ENCODE measurements around the gene SRGAP1. TPM values are rescaled to one million over a fixed set of nuclear protein-coding genes. Genes with fewer than 3 reads are reported as not detected.

Gene SRGAP1
- total and polyA plus RNA-seq, 7 donors, result 0.23 to 5.1 (median 1.5) TPM

DNA sequence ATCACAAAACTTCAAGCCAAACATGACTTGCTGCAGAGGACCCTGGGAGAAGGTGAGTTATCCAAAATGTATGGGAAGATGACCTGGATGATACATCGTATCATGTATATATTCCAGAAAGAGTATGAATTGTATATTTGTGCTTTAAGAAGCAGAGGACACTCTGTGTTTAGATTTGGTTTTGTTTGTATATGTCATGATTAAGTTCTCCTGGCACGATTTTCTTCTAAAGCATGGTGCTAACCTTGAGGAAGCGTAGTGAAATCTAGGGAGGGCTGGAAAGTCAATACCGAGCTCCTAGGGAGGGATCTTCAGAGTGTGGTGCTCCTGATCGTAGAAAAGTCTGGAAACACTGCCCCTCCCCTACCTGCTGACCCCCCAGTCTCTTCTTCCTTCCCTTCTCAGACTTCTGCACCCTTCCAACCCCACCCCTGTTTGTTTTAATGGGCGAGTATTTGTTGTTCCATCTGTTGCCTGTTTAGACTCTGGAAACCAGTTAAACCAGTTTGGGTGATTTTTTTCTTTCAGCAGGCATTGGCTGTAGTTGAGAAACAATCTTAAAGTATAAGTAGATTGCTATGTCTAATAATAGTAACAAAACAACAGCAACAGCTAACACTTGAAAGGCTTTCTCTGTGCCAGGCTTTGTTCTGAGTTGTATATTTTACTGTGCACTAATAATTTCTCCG, 236.0 kb downstream of the SRGAP1 start:
- WGBS, 3 donors, result 87 to 91% (median 89%) methylated on average over 7 of the region's 7 CpGs
- no peak overlapping the region for H3K27ac ChIP-seq
- H3K4me3 ChIP-seq, result no peak overlapping the region
- H3K27me3 ChIP-seq (ENCODE audit: insufficient read depth in 3 of 3, low read length in 2 of 3), result no peaks in the 10 kb centered on the region
- peaks cover 19% of the 10 kb centered on the region for H3K4me1 ChIP-seq
- intact Hi-C loops (cut with DNase I), result no loop called here
- no peaks in the 10 kb centered on the region for H3K36me3 ChIP-seq (ENCODE audit: insufficient read depth in 1 of 2, low read depth in 1 of 2)
- no peak for DNase-seq
- H3K9me3 ChIP-seq, result no peaks in the 10 kb centered on the region
- TF ChIP-seq, protein P1, sequence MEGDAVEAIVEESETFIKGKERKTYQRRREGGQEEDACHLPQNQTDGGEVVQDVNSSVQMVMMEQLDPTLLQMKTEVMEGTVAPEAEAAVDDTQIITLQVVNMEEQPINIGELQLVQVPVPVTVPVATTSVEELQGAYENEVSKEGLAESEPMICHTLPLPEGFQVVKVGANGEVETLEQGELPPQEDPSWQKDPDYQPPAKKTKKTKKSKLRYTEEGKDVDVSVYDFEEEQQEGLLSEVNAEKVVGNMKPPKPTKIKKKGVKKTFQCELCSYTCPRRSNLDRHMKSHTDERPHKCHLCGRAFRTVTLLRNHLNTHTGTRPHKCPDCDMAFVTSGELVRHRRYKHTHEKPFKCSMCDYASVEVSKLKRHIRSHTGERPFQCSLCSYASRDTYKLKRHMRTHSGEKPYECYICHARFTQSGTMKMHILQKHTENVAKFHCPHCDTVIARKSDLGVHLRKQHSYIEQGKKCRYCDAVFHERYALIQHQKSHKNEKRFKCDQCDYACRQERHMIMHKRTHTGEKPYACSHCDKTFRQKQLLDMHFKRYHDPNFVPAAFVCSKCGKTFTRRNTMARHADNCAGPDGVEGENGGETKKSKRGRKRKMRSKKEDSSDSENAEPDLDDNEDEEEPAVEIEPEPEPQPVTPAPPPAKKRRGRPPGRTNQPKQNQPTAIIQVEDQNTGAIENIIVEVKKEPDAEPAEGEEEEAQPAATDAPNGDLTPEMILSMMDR (IDR thresholded peaks at IDR 0.05), result no peak
- no peak for ATAC-seq

DNA sequence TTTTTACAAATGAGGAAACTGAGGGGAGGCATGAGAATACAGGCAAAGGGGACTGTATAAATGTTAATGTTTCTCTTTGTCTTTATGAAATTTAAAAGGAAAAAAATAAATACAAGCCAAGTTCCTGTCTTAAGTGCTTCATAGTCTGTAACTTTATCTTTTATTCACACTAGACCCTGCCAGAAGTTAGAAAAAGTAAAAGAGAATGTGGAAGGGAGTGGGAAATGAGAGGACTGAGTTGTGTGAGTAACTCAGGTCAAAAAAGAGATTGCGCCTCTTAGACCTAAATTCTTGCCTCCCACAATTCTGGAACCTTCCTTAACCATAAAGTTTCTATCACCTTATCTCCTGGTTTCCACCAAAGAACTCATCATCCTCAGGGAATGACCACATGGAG, 236.5 kb downstream of the SRGAP1 start:
- H3K9me3 ChIP-seq, result no peaks in the 10 kb centered on the region
- DNase-seq (no peak), ATAC-seq (no peak)
- H3K4me3 ChIP-seq, result no peak overlapping the region
- peaks cover 19% of the 10 kb centered on the region for H3K4me1 ChIP-seq
- TF ChIP-seq, protein P1 (IDR thresholded peaks at IDR 0.05), result no peak
- 96 to 97% (median 96%) methylated on average over 1 of the region's 1 CpG for WGBS, 3 donors
- no peaks in the 10 kb centered on the region for H3K27me3 ChIP-seq (ENCODE audit: insufficient read depth in 3 of 3, low read length in 2 of 3)
- no peaks in the 10 kb centered on the region for H3K36me3 ChIP-seq (ENCODE audit: insufficient read depth in 1 of 2, low read depth in 1 of 2)
- intact Hi-C loops (cut with DNase I), result no loop called here
- H3K27ac ChIP-seq, result no peak overlapping the region

DNA sequence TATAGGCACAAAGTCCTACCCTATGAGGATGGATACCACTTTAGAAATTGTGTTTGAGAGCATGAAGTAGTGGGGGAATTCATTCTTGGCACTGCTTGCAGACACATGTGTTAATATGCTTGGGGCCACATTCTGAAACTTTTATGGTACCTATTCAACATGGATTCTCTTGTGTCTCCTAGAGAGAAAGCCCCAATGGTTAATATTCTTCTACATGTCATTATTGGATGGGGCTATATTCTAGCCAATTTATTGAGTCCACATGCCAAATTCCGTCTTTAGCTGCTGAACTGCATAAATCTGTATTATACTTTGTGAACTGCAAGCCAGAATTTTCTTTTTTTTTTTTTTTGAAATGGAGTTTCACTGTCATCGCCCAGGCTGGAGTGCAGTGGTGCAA, 237.6 kb downstream of the SRGAP1 start:
- Histone ChIP-seq H3K27ac (no peak overlapping the region), H3K4me1 (peaks cover 19% of the 10 kb centered on the region), H3K4me3 (no peak overlapping the region), H3K36me3 (ENCODE audit: insufficient read depth in 1 of 2, low read depth in 1 of 2) (no peaks in the 10 kb centered on the region), H3K9me3 (no peaks in the 10 kb centered on the region), H3K27me3 (ENCODE audit: insufficient read depth in 3 of 3, low read length in 2 of 3) (no peaks in the 10 kb centered on the region)
- TF ChIP-seq, protein P1 (IDR thresholded peaks at IDR 0.05), result no peak
- no peak for ATAC-seq
- no peak for DNase-seq
- intact Hi-C loops (cut with DNase I), result no loop called here
- WGBS, 3 donors, result 80 to 87% (median 86%) methylated on average over 2 of the region's 2 CpGs

DNA sequence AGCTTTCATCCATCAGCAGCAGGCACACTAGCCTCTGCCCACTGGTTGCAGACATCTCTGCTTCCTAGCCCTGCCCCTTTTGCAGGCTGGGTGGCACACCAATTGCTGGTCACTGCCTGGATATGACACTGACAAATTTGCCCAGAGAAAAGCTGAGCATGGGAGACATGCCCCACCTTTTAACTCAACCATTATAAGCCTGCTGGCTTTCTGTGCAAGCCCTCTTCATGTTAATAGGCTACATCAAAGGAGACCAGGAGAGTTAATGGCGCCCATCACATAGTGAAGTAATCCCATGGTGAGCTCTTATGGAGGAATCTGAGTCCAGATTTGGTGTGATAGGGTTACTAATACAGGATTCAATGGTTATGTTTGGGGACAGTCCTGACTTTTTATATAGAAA, 238.4 kb downstream of the SRGAP1 start:
- Histone ChIP-seq H3K27me3 (ENCODE audit: insufficient read depth in 3 of 3, low read length in 2 of 3) (no peaks in the 10 kb centered on the region), H3K27ac (peak overlapping the region; percentile 74), H3K4me1 (peaks cover 19% of the 10 kb centered on the region), H3K36me3 (ENCODE audit: insufficient read depth in 1 of 2, low read depth in 1 of 2) (no peaks in the 10 kb centered on the region), H3K4me3 (no peak overlapping the region), H3K9me3 (no peaks in the 10 kb centered on the region)
- DNase-seq (no peak), ATAC-seq (peak; percentile 51 to 73 (median 62))
- TF ChIP-seq, protein P1 (IDR thresholded peaks at IDR 0.05), result no peak
- intact Hi-C loops (cut with DNase I), result no loop called here
- 58 to 72% (median 69%) methylated on average over 1 of the region's 1 CpG for WGBS, 3 donors
